ENCODE data around the gene MUC5AC.
"Not testable (repeated sequence)": the region's sequence is repeated elsewhere in the genome, so short reads cannot be mapped to it uniquely, and the experiment has no call there.

DNA sequence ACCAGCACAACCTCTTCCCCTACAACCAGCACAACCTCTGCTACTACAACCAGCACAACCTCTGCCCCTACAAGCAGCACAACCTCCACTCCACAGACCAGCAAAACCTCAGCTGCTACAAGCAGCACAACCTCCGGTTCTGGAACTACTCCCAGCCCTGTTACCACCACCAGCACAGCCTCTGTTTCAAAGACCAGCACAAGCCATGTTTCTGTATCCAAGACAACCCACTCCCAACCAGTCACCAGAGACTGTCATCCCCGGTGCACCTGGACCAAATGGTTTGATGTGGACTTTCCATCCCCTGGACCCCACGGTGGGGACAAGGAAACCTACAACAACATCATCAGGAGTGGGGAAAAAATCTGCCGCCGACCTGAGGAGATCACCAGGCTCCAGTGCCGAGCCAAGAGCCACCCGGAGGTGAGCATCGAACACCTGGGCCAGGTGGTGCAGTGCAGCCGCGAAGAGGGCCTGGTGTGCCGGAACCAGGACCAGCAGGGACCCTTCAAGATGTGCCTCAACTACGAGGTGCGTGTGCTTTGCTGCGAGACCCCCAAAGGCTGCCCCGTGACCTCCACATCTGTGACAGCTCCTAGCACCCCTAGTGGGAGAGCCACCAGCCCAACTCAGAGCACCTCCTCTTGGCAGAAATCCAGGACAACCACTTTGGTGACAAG, 30.8 kb downstream of the MUC5AC start:
- not testable (repeated sequence) for TF ChIP-seq ELF4 (IDR thresholded peaks at IDR 0.05); SUZ12 (IDR thresholded peaks at IDR 0.05); TARDBP (IDR thresholded peaks at IDR 0.05); BHLHE40 (IDR thresholded peaks at IDR 0.05; ENCODE audit: borderline replicate concordance); PKNOX1 (IDR thresholded peaks at IDR 0.05); SP1 (IDR thresholded peaks at IDR 0.05); L3MBTL2 (conservative IDR thresholded peaks at IDR 0.05); HDGF (IDR thresholded peaks at IDR 0.05; ENCODE audit: borderline replicate concordance); FOXA1 (IDR thresholded peaks at IDR 0.05); FOXK2 (IDR thresholded peaks at IDR 0.05); NFRKB (IDR thresholded peaks at IDR 0.05); ARNT (IDR thresholded peaks at IDR 0.05)

Data from HEK293T (cell line).